Gastroesophageal sphincter (tissue), 3 donors: Measurements from ENCODE around the gene CFHR3.
"Not testable (repeated sequence)": the region's sequence is repeated elsewhere in the genome, so short reads cannot be mapped to it uniquely, and the experiment has no call there.

Source experiments
- CTCF ChIP-seq, 4 experiments: fragments of 200-600 bp in 2 of 4; fragments of 450-650 bp in 2 of 4; sonication (generic) in 1 of 4; IDR thresholded peaks; one replicate each; pipeline ENCODE4 v1.5.1; 2017 to 2019; ENCODE audit warnings: antibody characterized with exemption in 4 of 4, mild to moderate bottlenecking in 2 of 4, moderate library complexity in 2 of 4
- POLR2AphosphoS5 ChIP-seq: sonication (generic); formaldehyde crosslinking; IDR thresholded peaks from one replicate; pipeline ENCODE4 v1.6.1; 2017; ENCODE audit warnings: antibody characterized with exemption

- TF ChIP-seq CTCF (IDR thresholded peaks at IDR 0.05); POLR2AphosphoS5: not testable (repeated sequence)
Measured at GRCh38 chr1:196794103-196794502, 19.5 kb downstream of the CFHR3 start.
